ENCODE data around the gene EEF2K.

The EEF2K gene

GRCh38 chr16:22335668-22336246 is 129.7 kb downstream of the EEF2K start:
- Mint-ChIP-seq H3K4me1 (peaks cover 19% of the 10 kb centered on the region), H3K9me3 (peaks cover 24% of the 10 kb centered on the region), H3K4me3 (no peak overlapping the region), H3K27me3 (no peaks in the 10 kb centered on the region), H3K27ac (ENCODE audit: low read depth) (no peak overlapping the region), H3K36me3 (ENCODE audit: insufficient read depth) (peaks cover 49% of the 10 kb centered on the region)
- DNase-seq (ENCODE audit: low spot score in 2 of 2) (no peak), ATAC-seq (replicated peaks; ENCODE audit: extremely low read depth, poor library complexity, severe bottlenecking) (no peak)

DNA sequence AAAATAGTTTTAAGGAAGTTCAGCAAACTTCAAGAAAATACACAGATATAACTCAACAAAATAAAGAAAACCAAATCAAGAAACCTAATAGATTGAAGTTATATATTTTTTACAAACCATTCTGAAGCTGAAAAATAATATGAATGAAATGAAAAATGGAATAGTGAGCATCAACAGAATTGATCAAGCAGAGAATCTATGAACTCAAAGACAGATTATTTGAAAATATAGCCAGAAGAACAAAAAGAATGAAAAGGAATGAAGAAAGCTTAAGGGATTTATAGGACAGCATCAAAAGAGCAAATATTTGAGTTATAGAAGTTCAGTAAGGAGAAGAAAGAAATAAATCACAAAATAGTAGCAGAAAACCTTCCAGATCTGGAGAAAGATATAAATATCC is 130.5 kb downstream of the EEF2K start:
- peaks cover 15% of the 10 kb centered on the region for H3K4me1 Mint-ChIP-seq
- no peak for DNase-seq (ENCODE audit: low spot score in 2 of 2)
- peaks cover 45% of the 10 kb centered on the region for H3K36me3 Mint-ChIP-seq (ENCODE audit: insufficient read depth)
- H3K9me3 Mint-ChIP-seq = peaks cover 24% of the 10 kb centered on the region
- ATAC-seq (replicated peaks; ENCODE audit: extremely low read depth, poor library complexity, severe bottlenecking) = no peak
- no peak overlapping the region for H3K27ac Mint-ChIP-seq (ENCODE audit: low read depth)
- H3K27me3 Mint-ChIP-seq = no peaks in the 10 kb centered on the region
- H3K4me3 Mint-ChIP-seq = no peak overlapping the region

GRCh38 chr16:22337045-22337444 is 131.0 kb downstream of the EEF2K start:
- DNase-seq (ENCODE audit: low spot score in 2 of 2) (no peak), ATAC-seq (replicated peaks; ENCODE audit: extremely low read depth, poor library complexity, severe bottlenecking) (no peak)
- Mint-ChIP-seq H3K27me3 (no peaks in the 10 kb centered on the region), H3K4me1 (peaks cover 14% of the 10 kb centered on the region), H3K36me3 (ENCODE audit: insufficient read depth) (peaks cover 44% of the 10 kb centered on the region), H3K9me3 (peaks cover 24% of the 10 kb centered on the region), H3K27ac (ENCODE audit: low read depth) (no peak overlapping the region), H3K4me3 (no peak overlapping the region)

GRCh38 chr16:22337849-22338635 is 132.0 kb downstream of the EEF2K start:
- H3K27ac Mint-ChIP-seq (ENCODE audit: low read depth) = no peak overlapping the region
- no peak for ATAC-seq (replicated peaks; ENCODE audit: extremely low read depth, poor library complexity, severe bottlenecking)

More at GRCh38 chr16:22337849-22338635, 132.0 kb downstream of the EEF2K start:
- no peak for DNase-seq (ENCODE audit: low spot score in 2 of 2)
- Mint-ChIP-seq H3K27me3 (no peaks in the 10 kb centered on the region), H3K36me3 (ENCODE audit: insufficient read depth) (peaks cover 39% of the 10 kb centered on the region), H3K9me3 (peaks cover 24% of the 10 kb centered on the region), H3K4me3 (no peak overlapping the region), H3K4me1 (peaks cover 14% of the 10 kb centered on the region)
